ENCODE data around the gene DLX3.

GRCh38 chr17:49994085-49995054 is 654 bp downstream of the DLX3 start:
- no peak for TF ChIP-seq CTCF (IDR thresholded peaks at IDR 0.05)
- no peak for TF ChIP-seq POLR2A (IDR thresholded peaks at IDR 0.05)
- no peak for TF ChIP-seq POLR2AphosphoS5 (IDR thresholded peaks at IDR 0.05; ENCODE audit: insufficient read depth in 1 of 2, low read depth in 1 of 2)
